H9 (cell line): ENCODE data around the gene CHSY1. TPM values are rescaled to one million over a fixed set of nuclear protein-coding genes. Genes with fewer than 3 reads are reported as not detected.

ENCODE experiments used
- DNase-seq: peaks from one replicate; pipeline ENCODE4 v3.0.0-alpha.2; 2017
- H2AFZ ChIP-seq: one replicate; pipeline ENCODE4 v1.6.1; 2013; ENCODE audit warnings: mild to moderate bottlenecking, low read length, control low read depth, moderate library complexity
- H2AK5ac ChIP-seq: 2 replicates; pipeline ENCODE4 v1.6.1; 2013; ENCODE audit warnings: low read length, control low read depth, mixed read lengths; ENCODE audit not compliant: insufficient read length
- H2BK120ac ChIP-seq: one replicate; pipeline ENCODE4 v1.6.1; 2013; ENCODE audit warnings: low read depth, mild to moderate bottlenecking, low read length, control low read depth, inconsistent platforms; ENCODE audit not compliant: poor library complexity, severe bottlenecking
- H2BK12ac ChIP-seq: 2 replicates; pipeline ENCODE4 v1.6.1; 2013; ENCODE audit warnings: low read length, control low read depth, mixed read lengths, low read depth; ENCODE audit not compliant: insufficient read length
- H2BK15ac ChIP-seq: 2 replicates; pipeline ENCODE4 v1.6.1; 2013; ENCODE audit warnings: low read depth, low read length, control low read depth
- H2BK20ac ChIP-seq: one replicate; pipeline ENCODE4 v1.6.1; 2013; ENCODE audit warnings: low read depth, mild to moderate bottlenecking, low read length, control low read depth, inconsistent platforms; ENCODE audit not compliant: poor library complexity, severe bottlenecking
- H2BK5ac ChIP-seq: 2 replicates; pipeline ENCODE4 v1.6.1; 2013; ENCODE audit warnings: low read length, control low read depth, mixed read lengths; ENCODE audit not compliant: insufficient read length
- H3K14ac ChIP-seq: 2 replicates; pipeline ENCODE4 v1.6.1; 2013; ENCODE audit warnings: low read length, control low read depth; ENCODE audit not compliant: insufficient read depth
- H3K18ac ChIP-seq: 2 replicates; pipeline ENCODE4 v1.6.1; 2013; ENCODE audit warnings: low read depth, mild to moderate bottlenecking, mixed read lengths, low read length, control low read depth; ENCODE audit not compliant: insufficient read length
- H3K23ac ChIP-seq: 2 replicates; pipeline ENCODE4 v1.6.1; 2013; ENCODE audit warnings: low read length, control low read depth, mixed read lengths, low read depth; ENCODE audit not compliant: insufficient read length
- H3K23me2 ChIP-seq: 2 replicates; pipeline ENCODE4 v1.6.1; 2013; ENCODE audit warnings: low read depth, mild to moderate bottlenecking, mixed read lengths, low read length, control low read depth; ENCODE audit not compliant: insufficient read length, poor library complexity, severe bottlenecking
- H3K27ac ChIP-seq: 2 replicates; pipeline ENCODE4 v1.5.1; 2013; ENCODE audit warnings: low read length, control low read depth, mixed read lengths, low read depth; ENCODE audit not compliant: insufficient read length
- H3K27me3 ChIP-seq: 2 replicates; pipeline ENCODE4 v1.6.1; 2013; ENCODE audit warnings: low read length, control low read depth, inconsistent platforms; ENCODE audit not compliant: insufficient read depth
- H3K4ac ChIP-seq: 2 replicates; pipeline ENCODE4 v1.6.1; 2013; ENCODE audit warnings: low read depth, mild to moderate bottlenecking, control low read depth, inconsistent platforms, low read length, moderate library complexity
- H3K4me1 ChIP-seq: 2 replicates; pipeline ENCODE4 v1.6.1; 2013; ENCODE audit warnings: low read length, control low read depth, inconsistent platforms; ENCODE audit not compliant: insufficient read depth
- H3K4me2 ChIP-seq: 2 replicates; pipeline ENCODE4 v1.6.1; 2013; ENCODE audit warnings: low read length, control low read depth, mixed read lengths; ENCODE audit not compliant: insufficient read length, insufficient read depth
- H3K56ac ChIP-seq: 2 replicates; pipeline ENCODE4 v1.6.1; 2013; ENCODE audit warnings: low read depth, mild to moderate bottlenecking, mixed read lengths, low read length, control low read depth; ENCODE audit not compliant: insufficient read length
- H3K79me1 ChIP-seq: 2 replicates; pipeline ENCODE4 v1.6.1; 2013; ENCODE audit warnings: low read depth, mild to moderate bottlenecking, moderate library complexity, low read length, control low read depth, inconsistent platforms; ENCODE audit not compliant: insufficient read depth, poor library complexity, severe bottlenecking
- H3K79me2 ChIP-seq: 2 replicates; pipeline ENCODE4 v1.6.1; 2013; ENCODE audit warnings: low read length, control low read depth, inconsistent platforms; ENCODE audit not compliant: insufficient read depth
- H3K9ac ChIP-seq: 2 replicates; pipeline ENCODE4 v1.6.1; 2013; ENCODE audit warnings: low read length, control low read depth, mixed read lengths; ENCODE audit not compliant: insufficient read length; ENCODE audit errors: extremely low read depth
- H3K9me3 ChIP-seq: one replicate; pipeline ENCODE4 v1.6.1; 2013; ENCODE audit warnings: low read depth, low read length, inconsistent platforms; ENCODE audit not compliant: control insufficient read depth
- H3T11ph ChIP-seq: one replicate; pipeline ENCODE4 v1.6.1; 2013; ENCODE audit warnings: mild to moderate bottlenecking, low read length, control low read depth, inconsistent platforms
- H4K20me1 ChIP-seq: one replicate; pipeline ENCODE4 v1.6.1; 2013; ENCODE audit not compliant: control insufficient read depth, insufficient read length, insufficient read depth
- H4K5ac ChIP-seq: 2 replicates; pipeline ENCODE4 v1.6.1; 2013; ENCODE audit warnings: low read depth, mild to moderate bottlenecking, mixed read lengths, low read length, control low read depth; ENCODE audit not compliant: insufficient read length
- H4K8ac ChIP-seq: replicated peaks from 2 replicates; pipeline ENCODE4 v1.6.1; 2013; ENCODE audit warnings: low read length, control low read depth, mixed read lengths, low read depth; ENCODE audit not compliant: insufficient read length
- H4K91ac ChIP-seq: 2 replicates; pipeline ENCODE4 v1.6.1; 2013; ENCODE audit warnings: low read depth, mild to moderate bottlenecking, moderate library complexity, mixed read lengths, low read length, control low read depth; ENCODE audit not compliant: insufficient read length
- H3K27ac Mint-ChIP-seq, 3 experiments: 2 replicates in 2 of 3; 3 replicates in 1 of 3; pipeline ENCODE4 v1.8.0; 2020 to 2021; ENCODE audit warnings: mixed read lengths in 3 of 3, mild to moderate bottlenecking in 1 of 3, moderate library complexity in 1 of 3
- H3K27me3 Mint-ChIP-seq: 2 replicates; pipeline ENCODE4 v1.8.0; 2021; ENCODE audit warnings: low read depth, mild to moderate bottlenecking, moderate library complexity, mixed read lengths
- H3K36me3 Mint-ChIP-seq, 3 experiments: 2 replicates in 2 of 3; 3 replicates in 1 of 3; pipeline ENCODE4 v1.8.0; 2020 to 2021; ENCODE audit warnings: low read depth in 3 of 3, mixed read lengths in 3 of 3; ENCODE audit not compliant: insufficient read depth in 1 of 3
- H3K4me1 Mint-ChIP-seq, 2 experiments: 2 replicates each; pipeline ENCODE4 v1.8.0; 2020; ENCODE audit warnings: mixed read lengths in 2 of 2
- H3K4me3 Mint-ChIP-seq, 2 experiments: 2 replicates in 1 of 2; 3 replicates in 1 of 2; pipeline ENCODE4 v1.8.0; 2020 to 2021; ENCODE audit warnings: mild to moderate bottlenecking in 2 of 2, mixed read lengths in 2 of 2, moderate library complexity in 1 of 2
- H3K9me3 Mint-ChIP-seq, 2 experiments: 2 replicates in 1 of 2; 3 replicates in 1 of 2; pipeline ENCODE4 v1.8.0; 2020; ENCODE audit warnings: mild to moderate bottlenecking in 2 of 2, mixed read lengths in 2 of 2, moderate library complexity in 1 of 2
- WGBS: extraction: QIAGEN DNeasy Blood & Tissue Kit; methylation state at CpG from one replicate; pipeline ENCODE4 v1.1.7; 2013; ENCODE audit warnings: missing lambda C conversion rate, low lambda C conversion rate, mixed read lengths; ENCODE audit not compliant: insufficient read length; ENCODE audit errors: extremely low coverage; 5-methylcytosine and 5-hydroxymethylcytosine counted together
- total RNA-seq: library from RNA; stranded (reverse); gene quantifications from 2 replicates; pipeline ENCODE4 v1.2.1, GENCODE V29; 2021
- TF ChIP-seq, protein P1 (sequence below): fragments of 200-600 bp; sonication (generic); conservative IDR thresholded peaks from 3 replicates; pipeline ENCODE4 v1.8.0; 2021; ENCODE audit warnings: antibody characterized with exemption, mild to moderate bottlenecking

CHSY1 gene
- total RNA-seq, 1 experiment from 2014 or later = 68.3 TPM

DNA sequence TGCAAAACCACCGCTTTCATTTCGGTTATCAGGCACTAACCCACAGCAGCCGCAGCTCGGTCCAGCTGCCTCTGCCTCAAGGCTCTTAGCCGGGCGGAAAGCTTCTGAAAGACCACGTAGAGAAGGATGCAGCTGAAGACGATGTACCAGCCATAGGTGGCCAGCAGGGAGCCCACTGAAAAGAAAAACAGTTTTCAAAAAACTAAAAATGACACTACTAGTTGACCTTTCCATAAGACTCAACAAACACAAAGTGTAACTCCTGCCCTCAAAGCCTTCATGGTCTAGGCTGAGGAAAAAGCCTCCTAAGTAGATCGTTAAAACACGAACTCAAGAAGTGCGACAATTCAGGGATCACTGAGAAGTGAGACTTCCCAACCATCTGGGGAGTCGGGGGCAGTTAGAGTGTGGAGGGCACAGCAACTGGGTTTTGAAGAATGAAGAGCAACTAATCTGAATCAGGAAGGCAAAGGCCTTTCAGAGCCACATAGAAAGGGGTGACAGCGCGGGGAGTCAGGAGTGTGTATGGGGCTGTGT is 24.7 kb upstream of the CHSY1 start:
- Histone ChIP-seq H3K18ac (no peak overlapping the region), H3K27ac (no peak overlapping the region), H3T11ph (no peak overlapping the region), H4K8ac (no peak overlapping the region), H3K23ac (no peak overlapping the region), H2BK120ac (no peak overlapping the region), H3K79me2 (no peaks in the 10 kb centered on the region; the same call in 1 of the 2 replicates), H3K9me3 (no peaks in the 10 kb centered on the region), H4K5ac (no peak overlapping the region), H3K79me1 (no peaks in the 10 kb centered on the region), H2BK20ac (no peak overlapping the region), H3K14ac (no peak overlapping the region), H3K56ac (no peak overlapping the region), H2AFZ (no peak overlapping the region), H3K9ac (peak overlapping the region; percentile 66), H3K4me2 (peak overlapping the region; percentile 99), H4K91ac (no peak overlapping the region), H3K23me2 (peaks cover 11% of the 10 kb centered on the region), H3K27me3 (no peaks in the 10 kb centered on the region), H3K4me1 (no peaks in the 10 kb centered on the region), H2AK5ac (no peak overlapping the region), H2BK5ac (no peak overlapping the region), H2BK12ac (no peak overlapping the region), H4K20me1 (no peaks in the 10 kb centered on the region), H2BK15ac (no peak overlapping the region), H3K4ac (no peak overlapping the region)
- WGBS = no CpG with 5 or more reads among the region's 14 CpGs
- H3K4me1 Mint-ChIP-seq = peaks cover 2 to 7% of the 10 kb centered on the region in 2 experiments
- TF ChIP-seq, protein P1, sequence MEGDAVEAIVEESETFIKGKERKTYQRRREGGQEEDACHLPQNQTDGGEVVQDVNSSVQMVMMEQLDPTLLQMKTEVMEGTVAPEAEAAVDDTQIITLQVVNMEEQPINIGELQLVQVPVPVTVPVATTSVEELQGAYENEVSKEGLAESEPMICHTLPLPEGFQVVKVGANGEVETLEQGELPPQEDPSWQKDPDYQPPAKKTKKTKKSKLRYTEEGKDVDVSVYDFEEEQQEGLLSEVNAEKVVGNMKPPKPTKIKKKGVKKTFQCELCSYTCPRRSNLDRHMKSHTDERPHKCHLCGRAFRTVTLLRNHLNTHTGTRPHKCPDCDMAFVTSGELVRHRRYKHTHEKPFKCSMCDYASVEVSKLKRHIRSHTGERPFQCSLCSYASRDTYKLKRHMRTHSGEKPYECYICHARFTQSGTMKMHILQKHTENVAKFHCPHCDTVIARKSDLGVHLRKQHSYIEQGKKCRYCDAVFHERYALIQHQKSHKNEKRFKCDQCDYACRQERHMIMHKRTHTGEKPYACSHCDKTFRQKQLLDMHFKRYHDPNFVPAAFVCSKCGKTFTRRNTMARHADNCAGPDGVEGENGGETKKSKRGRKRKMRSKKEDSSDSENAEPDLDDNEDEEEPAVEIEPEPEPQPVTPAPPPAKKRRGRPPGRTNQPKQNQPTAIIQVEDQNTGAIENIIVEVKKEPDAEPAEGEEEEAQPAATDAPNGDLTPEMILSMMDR = peak; percentile 52
- H3K4me3 Mint-ChIP-seq = peak overlapping the region; percentile 98 to 100
- no peaks in the 10 kb centered on the region for H3K9me3 Mint-ChIP-seq
- DNase-seq = no peak
- H3K36me3 Mint-ChIP-seq = peaks cover 27 to 62% (median 50%) of the 10 kb centered on the region in 3 experiments; a peak in 6 of 7 replicates
- H3K27ac Mint-ChIP-seq = peak overlapping the region; percentile 66 to 93 (median 74); a peak in 6 of 7 replicates
- H3K27me3 Mint-ChIP-seq = no peaks in the 10 kb centered on the region
